PC-3 (cell line): ENCODE measurements around the gene CTSZ.

Source experiments
- CTCF ChIP-seq: fragments of 300-600 bp; sonication (generic); conservative IDR thresholded peaks from 2 replicates; pipeline ENCODE4 v1.5.1; 2017; ENCODE audit warnings: antibody characterized with exemption, low read depth, mild to moderate bottlenecking, low read length
- EZH2phosphoT487 ChIP-seq: fragments of 300-600 bp; sonication (generic); IDR thresholded peaks from 2 replicates; pipeline ENCODE4 v1.6.1; 2018; ENCODE audit warnings: mild to moderate bottlenecking, antibody characterized with exemption, low read length, borderline replicate concordance

GRCh38 chr20:59044295-59044694, 37.2 kb upstream of the CTSZ start:
- TF ChIP-seq CTCF (no peak), EZH2phosphoT487 (no peak)
